K562 (cell line): ENCODE results near the gene MLXIPL. TPM values are rescaled to one million over a fixed set of nuclear protein-coding genes. Genes with fewer than 3 reads are reported as not detected.

Experiments used
- CHAMP1 ChIP-seq: fragments of 450-650 bp; IDR thresholded peaks from 2 replicates; pipeline ENCODE4 v1.6.1; 2016; ENCODE audit warnings: mild to moderate bottlenecking
- CHD4 ChIP-seq: fragments of 200-600 bp; sonication (generic); IDR thresholded peaks from 3 replicates; pipeline ENCODE4 v1.6.1; 2012; ENCODE audit warnings: low read depth, mild to moderate bottlenecking, mixed read lengths, low read length, inconsistent platforms; ENCODE audit not compliant: insufficient read depth, insufficient replicate concordance, poor library complexity, severe bottlenecking
- CTBP1 ChIP-seq: fragments of 450-650 bp; IDR thresholded peaks from 2 replicates; pipeline ENCODE4 v1.6.1; 2016; ENCODE audit warnings: borderline replicate concordance
- GABPB1 ChIP-seq: sonication (generic); formaldehyde crosslinking; IDR thresholded peaks from 2 replicates; pipeline ENCODE4 v1.8.0; 2022; ENCODE audit warnings: mild to moderate bottlenecking, missing genetic modification reagents
- NONO ChIP-seq, 2 experiments: fragments of 200-400 bp in 1 of 2; fragments of 450-650 bp in 1 of 2; formaldehyde crosslinking in 1 of 2; IDR thresholded peaks; 2 replicates each; pipeline ENCODE4 v1.6.1; 2017; ENCODE audit warnings: low read depth in 2 of 2, mild to moderate bottlenecking in 2 of 2, moderate library complexity in 2 of 2, low read length in 1 of 2
- SIN3B ChIP-seq: fragments of 450-650 bp; IDR thresholded peaks from 2 replicates; pipeline ENCODE4 v1.6.1; 2017; ENCODE audit warnings: low read depth, mild to moderate bottlenecking, moderate library complexity
- SMARCA4 ChIP-seq: fragments of 450-650 bp; IDR thresholded peaks from 2 replicates; pipeline ENCODE4 v1.6.1; 2016
- TEAD4 ChIP-seq, 2 experiments: sonication (generic) in 1 of 2; formaldehyde crosslinking in 1 of 2; IDR thresholded peaks; 2 replicates each; pipeline versions ENCODE4 v1.6.1 to v1.8.0; 2012 to 2022; ENCODE audit warnings: borderline replicate concordance in 1 of 2, inconsistent platforms in 1 of 2, low read length in 1 of 2, mild to moderate bottlenecking in 1 of 2, missing genetic modification reagents in 1 of 2
- ZNF639 ChIP-seq, 2 experiments: fragments of 200-800 bp in 1 of 2; sonication (Bioruptor generic) in 1 of 2; sonication (generic) in 1 of 2; formaldehyde crosslinking in 1 of 2; IDR thresholded peaks in 1 of 2; conservative IDR thresholded peaks in 1 of 2; 2 replicates each; pipeline versions ENCODE4 v1.5.0 to v1.6.1; 2016 to 2020; ENCODE audit warnings: missing compliant biosample characterization in 1 of 2, missing genetic modification characterization in 1 of 2, missing genetic modification reagents in 1 of 2
- ZSCAN29 ChIP-seq: fragments of 450-650 bp; IDR thresholded peaks from 2 replicates; pipeline ENCODE4 v1.6.1; 2017
- polyA plus RNA-seq, 8 experiments: library from polyadenylated mRNA; depleted of rRNA in 4 of 8; stranded (reverse) in 5 of 8; unstranded in 3 of 8; fragments of >200 nt; fragmentation: Nextera tagmentation in 2 of 8; fragmentation: Illumina TruSeq in 1 of 8; extraction: Ambion mirVana in 2 of 8; extraction: Trizol in 1 of 8; gene quantifications; 2 replicates each; pipeline versions ENCODE4 v1.2.1 to v1.2.3, GENCODE V29; 2011 to 2014; ENCODE audit warnings: inconsistent platforms in 1 of 8, missing spikeins in 1 of 8
- total RNA-seq, 7 experiments: library from RNA; depleted of rRNA in 6 of 7; stranded (reverse); fragments of >200 nt in 6 of 7; fragmentation: Illumina TruSeq in 2 of 7; extraction: Trizol in 2 of 7; gene quantifications; 2 replicates each; pipeline versions ENCODE4 v1.2.1 to v1.2.3, GENCODE V29; 2011 to 2021; ENCODE audit warnings: low replicate concordance in 1 of 7
- TF ChIP-seq, protein P1 (sequence below): fragments of 250-450 bp; sonication (Bioruptor Pico); IDR thresholded peaks from 2 replicates; pipeline ENCODE4 v1.4.0; 2020; ENCODE audit warnings: mild to moderate bottlenecking

MLXIPL gene
- total and polyA plus RNA-seq, 9 of the 15 experiments (the other 6 are each of a cell fraction or from before 2014, with no cell fraction given) = 0.11 to 18.4 (median 1.4) TPM

GRCh38 chr7:73667344-73668102 lies 43.2 kb upstream of the MLXIPL start, which contains the start of gene VPS37D (continued):
- TF ChIP-seq, protein P1, sequence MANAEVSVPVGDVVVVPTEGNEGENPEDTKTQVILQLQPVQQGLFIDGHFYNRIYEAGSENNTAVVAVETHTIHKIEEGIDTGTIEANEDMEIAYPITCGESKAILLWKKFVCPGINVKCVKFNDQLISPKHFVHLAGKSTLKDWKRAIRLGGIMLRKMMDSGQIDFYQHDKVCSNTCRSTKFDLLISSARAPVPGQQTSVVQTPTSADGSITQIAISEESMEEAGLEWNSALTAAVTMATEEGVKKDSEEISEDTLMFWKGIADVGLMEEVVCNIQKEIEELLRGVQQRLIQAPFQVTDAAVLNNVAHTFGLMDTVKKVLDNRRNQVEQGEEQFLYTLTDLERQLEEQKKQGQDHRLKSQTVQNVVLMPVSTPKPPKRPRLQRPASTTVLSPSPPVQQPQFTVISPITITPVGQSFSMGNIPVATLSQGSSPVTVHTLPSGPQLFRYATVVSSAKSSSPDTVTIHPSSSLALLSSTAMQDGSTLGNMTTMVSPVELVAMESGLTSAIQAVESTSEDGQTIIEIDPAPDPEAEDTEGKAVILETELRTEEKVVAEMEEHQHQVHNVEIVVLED (CRISPR knock-in tag) = peak; percentile 62; the same call in 1 of the 2 replicates
- TF ChIP-seq CHD4 (peak; percentile 100), SIN3B (peak; percentile 68), ZSCAN29 (peak; percentile 64; the same call in 1 of the 2 replicates), ZNF639 (CRISPR knock-in tag; conservative IDR thresholded peaks at IDR 0.05 in 1 of 2, IDR thresholded peaks at IDR 0.05 in 1 of 2) (peak in 1 of 2 experiments; percentile 91; a peak in 2 of 4 replicates), TEAD4 (IDR thresholded peaks at IDR 0.05; ENCODE audit: low read length) (no peak), TEAD4 (CRISPR knock-in tag; IDR thresholded peaks at IDR 0.05; ENCODE audit: borderline replicate concordance) (no peak), SMARCA4 (peak; percentile 57), NONO (IDR thresholded peaks at IDR 0.05; ENCODE audit: low read depth in 2 of 2, low read length in 1 of 2) (peak in 1 of 2 experiments; percentile 91; a peak in 2 of 4 replicates), CHAMP1 (peak; percentile 46; the same call in 1 of the 2 replicates), GABPB1 (peak; percentile 54; the same call in 1 of the 2 replicates), CTBP1 (peak; percentile 91)
